Measurements from ENCODE around the gene TNFRSF1B.

The TNFRSF1B gene

DNA sequence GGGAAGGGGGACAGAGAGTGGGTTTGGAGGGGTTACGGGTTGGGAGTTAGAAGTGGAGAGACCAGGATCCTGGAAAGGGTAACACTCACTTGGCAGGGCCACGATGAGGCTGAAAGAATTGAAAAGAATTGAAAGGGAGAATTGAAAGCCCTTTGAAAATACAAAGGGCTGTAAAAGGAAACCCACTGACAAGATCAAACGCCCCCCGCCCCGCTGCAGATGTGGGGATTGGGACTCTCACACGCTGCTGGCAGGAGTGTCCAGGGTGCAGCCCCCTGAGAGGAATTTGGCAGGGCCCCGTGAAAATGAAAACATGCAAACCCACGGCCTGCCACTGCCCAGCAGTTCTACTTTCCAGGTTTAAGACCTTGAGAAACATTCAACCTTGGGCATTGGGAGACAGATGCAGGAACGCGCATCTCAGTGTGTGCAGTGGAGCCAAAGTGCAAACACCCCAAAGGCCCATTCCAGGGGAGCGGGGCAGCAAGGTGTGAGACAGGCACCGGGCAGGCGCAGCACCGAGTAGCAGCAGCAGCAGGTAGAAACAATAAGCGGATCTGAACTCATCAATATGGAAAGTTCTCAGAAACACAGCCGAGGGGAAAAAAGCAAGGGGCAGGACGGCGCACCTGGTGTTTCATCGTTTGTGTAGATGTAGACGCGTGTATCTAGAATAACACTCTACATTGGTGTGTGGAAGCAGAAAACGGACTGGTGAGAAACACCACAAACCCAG lies 8.3 kb upstream of the TNFRSF1B start:
- FAIRE-seq: no peak

- no peak for FAIRE-seq
These were observed 7.0 kb upstream of the TNFRSF1B start for GRCh38 chr1:12159816-12160215.

- FAIRE-seq: no peak
These were observed 5.5 kb upstream of the TNFRSF1B start for GRCh38 chr1:12161324-12161661.

DNA sequence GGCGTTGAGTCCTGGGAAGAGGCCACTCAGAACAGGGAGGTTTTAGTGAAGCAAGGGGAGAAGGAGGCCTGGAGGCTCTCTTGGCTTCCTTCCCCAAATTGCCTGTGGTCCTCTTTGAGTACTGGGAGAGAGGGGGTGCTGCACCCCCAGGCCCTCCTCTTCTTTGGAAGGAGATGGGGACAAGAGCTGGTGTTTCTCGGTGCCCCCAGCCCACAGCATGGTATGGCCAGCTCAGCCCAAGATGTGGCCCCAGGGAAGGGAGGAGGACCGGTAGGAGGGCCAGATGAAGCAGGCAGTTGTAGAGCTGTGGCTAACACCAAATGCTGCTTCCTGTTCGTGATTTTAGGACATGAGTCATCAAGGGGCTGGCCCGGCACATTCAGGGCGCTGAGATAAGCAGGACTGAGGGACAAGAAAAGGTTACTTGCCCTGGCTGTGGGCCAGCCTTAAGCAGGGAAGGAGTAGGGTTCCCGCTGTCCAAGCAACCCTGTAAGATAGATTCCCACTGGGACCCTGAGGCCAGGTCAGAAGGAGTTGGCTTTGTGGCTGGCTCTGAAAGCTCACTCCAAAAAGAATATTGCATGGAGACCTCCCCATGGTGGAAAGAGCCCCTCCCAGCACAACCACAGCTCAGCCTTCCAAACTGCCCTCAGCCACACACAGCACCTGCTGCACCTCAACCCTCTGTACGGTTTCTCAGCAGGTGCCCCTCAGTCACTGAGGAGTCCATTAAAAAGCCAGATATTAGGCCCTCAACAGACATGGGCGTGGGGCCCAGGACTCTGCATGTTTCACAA lies 4.9 kb upstream of the TNFRSF1B start:
- FAIRE-seq: no peak

- FAIRE-seq: no peak
These were observed 4.2 kb upstream of the TNFRSF1B start for GRCh38 chr1:12162459-12163137.

- no peak for FAIRE-seq
These were observed 3.6 kb upstream of the TNFRSF1B start for GRCh38 chr1:12163210-12163609.

DNA sequence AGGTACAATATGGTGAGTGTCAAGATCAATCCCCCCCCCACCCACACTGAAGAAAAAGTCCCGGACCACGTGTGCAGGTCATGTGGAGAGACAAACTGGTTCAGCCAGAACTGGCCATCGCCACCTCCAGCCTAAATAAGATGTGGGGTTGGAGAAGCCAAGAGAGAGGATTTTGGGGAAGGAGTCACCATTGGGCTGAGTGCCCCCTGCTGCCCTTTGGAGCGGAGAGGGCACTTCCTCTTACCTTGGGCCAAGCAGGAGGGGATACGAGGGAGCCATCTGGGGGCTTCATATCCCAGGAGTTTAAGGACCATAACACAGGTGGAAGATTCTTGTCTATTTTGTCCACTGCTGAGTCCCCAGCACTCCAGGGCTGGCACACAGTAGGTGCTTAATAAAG lies 2.6 kb upstream of the TNFRSF1B start:
- no peak for FAIRE-seq

DNA sequence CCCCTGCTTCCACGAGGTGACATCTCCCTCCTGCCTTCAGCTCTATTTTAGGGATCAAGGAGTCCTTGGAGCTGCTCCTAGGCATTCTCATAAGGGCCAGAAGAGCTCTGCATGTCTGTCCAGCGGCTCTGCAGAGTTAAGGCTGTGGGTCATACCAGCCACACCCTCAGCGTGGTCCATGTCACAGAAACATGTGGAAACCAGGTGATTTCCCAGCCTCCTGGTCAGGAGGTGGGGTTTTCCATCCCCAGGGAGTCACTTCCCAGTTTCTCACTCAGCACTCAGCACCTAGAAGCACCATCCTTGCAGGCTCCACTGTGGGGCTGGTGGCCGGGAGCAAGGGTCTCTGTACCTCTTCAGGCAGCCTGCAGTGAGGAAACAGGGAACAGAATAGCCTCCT lies 1.4 kb upstream of the TNFRSF1B start:
- no peak for FAIRE-seq

GRCh38 chr1:12167493-12168429 lies 970 bp downstream of the TNFRSF1B start:
- FAIRE-seq: no peak

- FAIRE-seq: no peak
These were observed 1.8 kb downstream of the TNFRSF1B start for GRCh38 chr1:12168451-12169160.

GRCh38 chr1:12169442-12170135 lies 2.8 kb downstream of the TNFRSF1B start:
- FAIRE-seq: no peak

DNA sequence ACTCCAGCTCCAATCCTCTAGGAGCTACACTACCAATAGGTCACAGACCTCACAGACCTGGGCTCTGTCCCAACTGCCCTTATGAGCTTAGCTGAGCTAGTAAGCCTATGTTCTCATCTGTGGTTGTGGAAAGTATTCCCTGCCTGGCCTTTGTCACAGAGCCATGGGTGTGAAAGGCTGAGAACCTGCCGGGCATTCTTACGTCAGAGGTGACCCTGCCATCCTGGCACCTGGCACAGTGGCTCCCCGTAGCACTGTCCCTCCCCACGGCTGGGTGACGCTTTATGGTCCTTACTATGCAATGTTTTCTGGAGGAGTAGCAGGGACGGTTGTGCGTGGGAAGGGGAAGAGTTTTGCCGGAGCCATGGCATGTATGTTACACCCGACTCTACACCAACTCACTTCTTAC lies 3.5 kb downstream of the TNFRSF1B start:
- no peak for FAIRE-seq

GRCh38 chr1:12171206-12172041 lies 4.6 kb downstream of the TNFRSF1B start:
- FAIRE-seq: no peak

DNA sequence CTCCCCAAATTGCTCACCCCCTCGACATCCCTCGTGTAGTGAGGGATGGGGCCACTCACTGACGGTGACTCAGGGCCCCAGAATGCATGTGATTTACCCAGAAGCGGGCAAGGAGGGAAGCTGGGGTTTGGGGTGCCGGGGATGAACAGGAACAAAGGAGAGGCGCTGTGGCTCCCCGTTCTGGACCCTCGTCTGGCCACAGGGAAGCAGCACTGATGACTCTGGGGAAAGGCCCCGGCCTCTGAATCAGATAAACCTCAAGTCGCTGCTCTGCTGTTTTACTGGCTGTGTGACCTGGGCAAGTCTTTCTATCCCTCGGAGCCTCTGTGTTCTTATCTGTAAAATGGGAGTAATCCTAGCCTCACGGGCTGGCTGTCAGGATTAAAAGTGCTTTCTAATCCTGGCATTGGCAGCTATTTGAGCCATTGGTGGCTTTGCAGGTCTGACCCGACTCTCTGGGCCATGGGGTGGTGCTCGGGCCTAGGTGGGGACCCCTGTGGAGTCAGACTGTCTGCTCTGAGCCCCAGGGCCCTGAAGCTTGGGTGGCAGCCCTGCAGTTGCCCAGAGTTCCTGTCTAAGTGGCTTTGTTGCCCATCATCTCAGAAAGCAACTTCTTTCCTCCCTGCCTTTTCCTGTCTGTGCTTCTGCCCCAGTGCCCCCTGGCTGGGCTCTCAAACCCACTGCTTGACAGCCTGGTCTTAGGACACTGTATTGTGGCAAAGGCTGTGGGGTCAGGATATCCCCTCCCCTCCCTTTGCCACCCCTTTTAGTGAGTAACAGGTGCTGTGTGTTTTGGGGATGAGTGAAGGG lies 5.5 kb downstream of the TNFRSF1B start:
- no peak for FAIRE-seq

GRCh38 chr1:12173041-12173509 lies 6.3 kb downstream of the TNFRSF1B start:
- no peak for FAIRE-seq

DNA sequence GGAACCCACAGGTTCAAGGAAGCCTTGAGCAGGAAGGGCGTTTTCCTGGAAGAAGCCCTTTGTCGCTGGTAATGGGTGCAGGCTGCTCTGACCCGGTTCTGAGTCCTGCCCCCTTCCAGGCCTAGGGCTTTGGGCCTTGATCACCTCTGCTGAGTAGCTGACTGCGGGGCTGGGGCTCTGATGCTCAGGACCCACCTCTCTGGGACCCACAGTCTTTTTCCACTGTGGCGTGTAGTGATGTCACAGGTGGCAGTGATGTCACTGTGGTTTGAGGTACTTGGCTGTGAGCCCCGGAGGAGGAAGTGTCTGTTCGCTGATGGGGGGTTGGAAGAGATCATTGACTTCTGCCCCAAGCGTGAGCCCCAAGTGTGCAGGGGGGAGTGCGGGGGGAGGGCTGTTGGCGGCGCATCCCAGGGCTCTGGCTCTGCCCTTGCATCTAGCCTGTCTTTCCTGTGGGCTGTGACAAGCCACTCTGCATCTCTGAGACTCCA lies 6.9 kb downstream of the TNFRSF1B start:
- FAIRE-seq: no peak

GRCh38 chr1:12174924-12175810 lies 8.4 kb downstream of the TNFRSF1B start:
- FAIRE-seq: no peak
